RWPE1 (cell line): ENCODE measurements around the gene POR.
A peak's percentile ranks its signal among the peaks of the same experiment; 100 is the strongest.

Experiments
- CTCF ChIA-PET: fragments of 350-600 bp; sonication (Branson Sonifier 250); formaldehyde crosslinking; extraction: SDS; loops from one replicate; lab custom pipeline; 2021; lab: Yijun Ruan, JAX
- POLR2A ChIA-PET: fragments of 400-600 bp; formaldehyde crosslinking; extraction: SDS; loops from one replicate; lab custom pipeline; 2020; ENCODE audit warnings: antibody characterized with exemption; ENCODE audit not compliant: low non-redundant PET; lab: Yijun Ruan, JAX
- DNase-seq: peaks from one replicate; pipeline ENCODE4 v3.0.0; 2012; ENCODE audit warnings: low spot score
- H3K27ac ChIP-seq: fragments of 450-650 bp; 2 replicates; pipeline ENCODE4 v1.5.1; 2017
- TF ChIP-seq, protein P1 (sequence below): fragments of 450-650 bp; conservative IDR thresholded peaks from 2 replicates; pipeline ENCODE4 v1.5.1; 2017; ENCODE audit warnings: low read depth, mild to moderate bottlenecking

POR gene

DNA sequence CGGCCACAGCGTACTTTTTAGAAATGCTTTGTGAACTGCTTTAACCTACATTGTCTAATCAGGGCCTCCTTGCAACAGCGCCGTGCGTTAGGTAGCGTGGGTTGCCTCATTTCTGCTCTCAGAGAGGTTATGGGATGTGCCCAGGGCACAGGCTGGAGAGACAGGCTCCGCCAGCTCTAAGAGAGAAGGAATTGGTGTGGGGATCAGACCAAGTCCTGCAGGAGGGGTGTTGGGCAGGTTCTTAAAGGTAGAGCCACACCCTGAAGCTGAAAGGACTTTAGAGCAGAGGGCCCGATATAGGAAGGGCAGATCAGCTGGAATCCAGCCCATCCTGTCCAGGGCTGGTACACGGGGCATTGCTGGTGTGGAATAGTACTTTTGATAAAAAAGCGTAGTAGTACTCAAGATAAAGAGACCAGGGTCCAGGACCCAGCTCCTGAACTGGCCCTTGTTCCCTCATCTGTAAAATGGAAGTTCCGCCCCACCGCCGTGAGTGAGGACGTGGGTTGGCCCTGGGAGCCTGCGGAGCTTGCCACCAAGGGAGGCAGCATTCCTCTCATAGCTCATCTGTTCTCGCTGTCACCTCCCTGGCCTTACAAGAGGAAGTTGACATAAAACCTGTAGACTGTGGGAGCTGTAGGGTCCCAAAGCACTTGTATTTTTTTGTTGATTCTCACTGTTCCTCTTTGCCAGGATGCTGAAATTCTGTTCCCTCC is 42.2 kb downstream of the POR start:
- CTCF ChIA-PET = no interaction called here
- TF ChIP-seq, protein P1, sequence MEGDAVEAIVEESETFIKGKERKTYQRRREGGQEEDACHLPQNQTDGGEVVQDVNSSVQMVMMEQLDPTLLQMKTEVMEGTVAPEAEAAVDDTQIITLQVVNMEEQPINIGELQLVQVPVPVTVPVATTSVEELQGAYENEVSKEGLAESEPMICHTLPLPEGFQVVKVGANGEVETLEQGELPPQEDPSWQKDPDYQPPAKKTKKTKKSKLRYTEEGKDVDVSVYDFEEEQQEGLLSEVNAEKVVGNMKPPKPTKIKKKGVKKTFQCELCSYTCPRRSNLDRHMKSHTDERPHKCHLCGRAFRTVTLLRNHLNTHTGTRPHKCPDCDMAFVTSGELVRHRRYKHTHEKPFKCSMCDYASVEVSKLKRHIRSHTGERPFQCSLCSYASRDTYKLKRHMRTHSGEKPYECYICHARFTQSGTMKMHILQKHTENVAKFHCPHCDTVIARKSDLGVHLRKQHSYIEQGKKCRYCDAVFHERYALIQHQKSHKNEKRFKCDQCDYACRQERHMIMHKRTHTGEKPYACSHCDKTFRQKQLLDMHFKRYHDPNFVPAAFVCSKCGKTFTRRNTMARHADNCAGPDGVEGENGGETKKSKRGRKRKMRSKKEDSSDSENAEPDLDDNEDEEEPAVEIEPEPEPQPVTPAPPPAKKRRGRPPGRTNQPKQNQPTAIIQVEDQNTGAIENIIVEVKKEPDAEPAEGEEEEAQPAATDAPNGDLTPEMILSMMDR = no peak
- POLR2A ChIA-PET = no interaction called here
- H3K27ac ChIP-seq = peak overlapping the region; percentile 7; the same call in 1 of the 2 replicates
- DNase-seq = no peak

DNA sequence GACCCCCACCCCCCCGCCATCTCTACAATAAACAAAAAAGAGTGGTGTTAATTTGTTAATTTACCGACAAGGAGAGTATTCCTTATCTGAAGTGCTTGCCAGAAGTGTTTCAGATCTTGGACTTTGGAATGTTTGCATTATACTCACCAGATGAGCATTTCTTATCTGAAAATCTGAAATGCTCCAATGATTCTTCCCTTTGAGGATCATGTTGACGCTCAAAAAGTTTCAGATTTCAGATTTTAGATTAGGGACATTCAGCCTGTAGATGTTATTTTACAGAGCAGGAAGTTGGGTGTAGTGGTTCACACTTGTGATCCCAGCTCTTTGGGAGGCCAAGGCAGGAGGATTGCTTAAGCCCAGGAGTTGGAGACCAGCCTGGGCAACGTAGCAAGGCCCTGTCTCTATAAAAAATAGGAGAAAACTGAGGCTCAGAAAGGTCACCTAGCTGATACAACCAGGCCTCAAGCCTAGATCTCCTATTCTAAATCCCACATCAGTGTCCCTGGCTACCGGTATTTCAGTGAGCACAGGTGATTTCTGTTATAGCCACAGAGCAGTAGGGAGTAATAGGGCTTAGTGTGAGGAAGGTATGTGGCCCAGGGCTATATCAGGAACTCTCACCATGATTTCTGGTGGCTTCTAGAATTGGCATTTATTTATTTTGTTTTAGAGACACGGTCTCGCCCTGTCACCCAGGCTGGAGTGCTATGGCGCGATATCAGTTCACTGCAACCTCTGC is 44.0 kb downstream of the POR start:
- H3K27ac ChIP-seq = no peak overlapping the region
- TF ChIP-seq, protein P1 = no peak
- CTCF ChIA-PET = interaction anchor here (0.6 kb wide), 1 partner anchor 310 kb away, joined by 3 read pairs; no protein-coding TSS in a partner anchor
- POLR2A ChIA-PET = no interaction called here
- no peak for DNase-seq

DNA sequence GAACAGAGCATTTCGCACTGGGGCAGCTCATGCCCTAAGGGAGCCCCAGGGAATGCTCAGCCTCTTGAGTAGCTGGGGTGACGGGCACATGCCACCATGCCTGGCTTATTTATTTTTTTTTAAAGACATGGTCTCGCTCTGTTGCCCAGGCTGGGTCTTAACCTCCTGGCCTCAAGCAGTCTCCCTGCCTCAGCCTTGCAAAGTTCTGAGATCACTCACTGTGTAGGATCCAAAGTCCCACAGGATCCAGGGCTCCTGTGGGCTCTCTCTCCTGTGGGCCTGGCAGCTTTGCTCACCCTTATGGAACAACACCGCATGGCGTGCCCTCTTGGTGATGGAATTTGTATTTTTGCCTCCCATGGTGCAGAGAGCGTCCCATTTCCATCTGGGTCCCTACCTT is 45.4 kb downstream of the POR start:
- ChIA-PET CTCF (no interaction called here), POLR2A (no interaction called here)

DNA sequence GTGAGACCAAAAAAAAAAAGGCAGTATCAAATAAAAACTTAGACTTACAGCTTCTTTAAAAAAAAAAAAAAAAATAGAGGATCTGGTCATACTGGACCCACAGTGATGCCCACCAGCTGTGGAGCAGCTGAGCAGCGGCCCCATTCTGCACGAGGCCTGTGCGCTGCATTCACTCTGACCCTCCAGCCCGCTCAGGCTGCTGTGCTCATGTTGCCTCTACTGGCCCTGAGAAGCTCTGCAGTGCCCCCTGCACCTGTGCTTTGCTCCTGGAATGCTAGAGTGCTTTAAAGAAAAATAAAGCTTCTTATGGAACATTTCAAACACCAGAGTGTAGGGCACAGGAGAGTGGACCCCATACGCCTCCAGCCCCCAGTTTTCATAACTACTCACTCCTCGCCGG is 46.3 kb downstream of the POR start:
- ChIA-PET CTCF (interaction anchor here (0.6 to 0.9 kb wide), 3 partner anchors 13 to 170 kb away, joined by 3 to 5 read pairs (median 4); no protein-coding TSS in a partner anchor), POLR2A (interaction anchor here (0.6 to 0.8 kb wide), 2 partner anchors 69 to 87 kb away, joined by 6 to 9 read pairs; partner anchors contain the start of genes MDH2 and STYXL1)
- TF ChIP-seq, protein P1 = no peak
- DNase-seq = no peak
- no peak overlapping the region for H3K27ac ChIP-seq

More for the DNA sequence above, 45.4 kb downstream of the POR start:
- DNase-seq = no peak
- TF ChIP-seq, protein P1 = no peak
- no peak overlapping the region for H3K27ac ChIP-seq

DNA sequence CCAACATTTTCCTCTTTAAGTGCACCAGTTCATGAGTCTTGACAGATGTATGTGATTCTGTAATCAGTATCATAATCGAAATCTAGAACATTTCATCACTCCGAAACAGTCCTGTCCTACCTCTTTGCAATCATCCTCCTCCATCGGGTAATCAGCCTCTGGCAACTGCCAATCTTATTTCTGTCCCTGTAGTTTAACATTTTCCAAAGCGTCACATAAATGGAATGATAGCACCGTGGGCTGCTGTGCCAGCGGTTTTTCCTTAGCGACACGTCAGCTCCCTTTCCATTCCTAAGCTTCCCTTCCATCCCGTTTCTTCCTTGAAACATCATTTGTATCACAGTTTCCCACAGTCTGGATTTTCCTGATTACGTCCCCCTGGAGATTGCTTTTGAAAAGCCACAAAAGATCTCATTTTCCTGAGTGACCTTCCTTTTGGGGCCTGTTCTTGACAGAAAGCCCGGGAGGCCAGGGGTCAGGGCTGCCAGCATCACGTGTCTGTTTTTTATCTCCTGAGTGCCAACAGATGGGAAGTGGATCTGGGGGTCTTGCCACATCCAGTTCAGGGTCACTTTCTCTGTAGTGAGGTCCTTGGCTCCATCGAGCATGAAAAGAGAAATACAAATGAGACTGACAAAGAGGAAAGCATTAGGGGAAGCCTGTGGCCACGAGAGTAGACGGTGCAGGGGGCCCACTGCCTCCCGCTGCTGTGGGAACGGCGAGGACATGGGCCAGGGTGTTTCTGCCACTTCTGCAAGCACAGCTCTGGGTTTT is 47.8 kb downstream of the POR start:
- CTCF ChIA-PET = interaction anchor here (0.5 kb wide), 1 partner anchor 76 kb away, joined by 4 read pairs; no protein-coding TSS in a partner anchor
- POLR2A ChIA-PET = no interaction called here
- H3K27ac ChIP-seq = no peak overlapping the region
- DNase-seq = no peak
- TF ChIP-seq, protein P1 = no peak

DNA sequence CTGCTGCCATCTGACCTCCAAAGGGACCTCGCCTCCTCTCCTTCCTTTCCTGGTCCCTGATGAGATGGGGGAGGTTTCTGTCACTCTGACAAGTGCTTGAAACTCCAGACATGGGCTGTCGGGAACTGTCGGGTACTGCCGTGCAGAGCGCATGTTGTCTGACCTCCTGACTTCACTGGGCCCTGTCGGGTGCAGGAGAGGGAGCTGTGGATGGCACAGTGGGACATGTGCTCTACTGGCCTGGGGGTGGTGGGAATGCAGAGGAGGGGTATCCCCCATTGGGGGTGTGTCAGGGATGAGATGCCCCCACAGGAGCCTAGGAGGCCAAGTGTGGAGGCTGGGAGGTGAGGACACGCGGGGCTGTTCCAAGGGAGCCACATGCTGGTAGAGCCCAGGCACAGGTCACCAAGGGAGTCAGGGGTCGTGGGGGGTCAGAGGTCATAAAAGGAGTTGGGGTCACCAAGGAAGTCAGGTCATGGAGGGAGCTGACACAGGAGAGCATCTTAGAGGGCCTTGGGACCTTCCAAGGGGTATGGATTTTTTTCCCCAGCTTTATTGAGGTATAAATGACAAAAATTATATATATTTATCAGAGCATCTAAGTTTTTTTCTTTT is 48.5 kb downstream of the POR start:
- POLR2A ChIA-PET = interaction anchor here (0.6 kb wide), 1 partner anchor 42 kb away, joined by 6 read pairs; no protein-coding TSS in a partner anchor

More for the DNA sequence above, 48.5 kb downstream of the POR start:
- no peak for DNase-seq
- no peak overlapping the region for H3K27ac ChIP-seq
- CTCF ChIA-PET = interaction anchor here (0.7 kb wide), 1 partner anchor 357 kb away, joined by 8 read pairs; no protein-coding TSS in a partner anchor
- TF ChIP-seq, protein P1 = no peak
